Neuronal stem cell (in vitro differentiated cells): ENCODE measurements around the gene MANBA.

Experiments
- DNase-seq: peaks from one replicate; pipeline ENCODE4 v3.0.0-alpha.2; 2013; ENCODE audit warnings: low spot score
- H2AFZ ChIP-seq: one replicate; pipeline ENCODE4 v1.6.1; 2013; ENCODE audit warnings: mild to moderate bottlenecking, low read length, inconsistent platforms
- H2AK5ac ChIP-seq: 2 replicates; pipeline ENCODE4 v1.6.1; 2013; ENCODE audit warnings: low read depth, mild to moderate bottlenecking, inconsistent platforms, low read length, moderate library complexity, mixed read lengths
- H2BK120ac ChIP-seq: 2 replicates; pipeline ENCODE4 v1.6.1; 2013; ENCODE audit warnings: low read depth, mild to moderate bottlenecking, inconsistent platforms, low read length, moderate library complexity, mixed read lengths
- H2BK12ac ChIP-seq: one replicate; pipeline ENCODE4 v1.6.1; 2013; ENCODE audit warnings: low read length, inconsistent platforms
- H2BK15ac ChIP-seq: 2 replicates; pipeline ENCODE4 v1.6.1; 2013; ENCODE audit warnings: mild to moderate bottlenecking, low read length, inconsistent platforms, mixed read lengths
- H2BK5ac ChIP-seq: one replicate; pipeline ENCODE4 v1.6.1; 2013; ENCODE audit warnings: inconsistent platforms, mild to moderate bottlenecking, low read length, moderate library complexity
- H3K14ac ChIP-seq: one replicate; pipeline ENCODE4 v1.6.1; 2013; ENCODE audit warnings: low read length, inconsistent platforms
- H3K18ac ChIP-seq: 2 replicates; pipeline ENCODE4 v1.6.1; 2013; ENCODE audit warnings: low read length, inconsistent platforms
- H3K23ac ChIP-seq: 2 replicates; pipeline ENCODE4 v1.6.1; 2013; ENCODE audit warnings: low read depth, mild to moderate bottlenecking, mixed read lengths, low read length, inconsistent platforms; ENCODE audit not compliant: poor library complexity
- H3K27ac ChIP-seq: replicated peaks from 3 replicates; pipeline ENCODE4 v1.5.1; 2013; ENCODE audit warnings: low read length, inconsistent platforms
- H3K27me3 ChIP-seq, 3 experiments: 2 replicates each; pipeline ENCODE4 v1.6.1; 2013; ENCODE audit warnings: low read length in 3 of 3, mild to moderate bottlenecking in 2 of 3, inconsistent platforms in 1 of 3, low read depth in 1 of 3, mixed read lengths in 1 of 3, moderate library complexity in 1 of 3; ENCODE audit not compliant: control insufficient read depth in 3 of 3, insufficient read depth in 3 of 3
- H3K36me3 ChIP-seq, 2 donors: replicated peaks in 1 of 2; 2 replicates each; pipeline ENCODE4 v1.6.1; 2013; ENCODE audit warnings: low read length in 2 of 2; ENCODE audit not compliant: control insufficient read depth in 2 of 2, insufficient read depth in 2 of 2
- H3K4ac ChIP-seq: 2 replicates; pipeline ENCODE4 v1.6.1; 2013; ENCODE audit warnings: inconsistent platforms, mild to moderate bottlenecking, low read length, moderate library complexity
- H3K4me1 ChIP-seq, 2 donors: 1 replicate in 1 of 2; 2 replicates in 1 of 2; pipeline ENCODE4 v1.6.1; 2013; ENCODE audit warnings: low read length in 2 of 2, low read depth in 1 of 2; ENCODE audit not compliant: control insufficient read depth in 2 of 2, insufficient read depth in 1 of 2
- H3K4me2 ChIP-seq: one replicate; pipeline ENCODE4 v1.6.1; 2013; ENCODE audit warnings: mild to moderate bottlenecking, low read length, inconsistent platforms; ENCODE audit not compliant: insufficient read depth, poor library complexity, severe bottlenecking
- H3K4me3 ChIP-seq, 2 donors: 2 replicates each; pipeline ENCODE4 v1.5.1; 2013; ENCODE audit warnings: low read length in 2 of 2, mild to moderate bottlenecking in 2 of 2, inconsistent platforms in 1 of 2, moderate library complexity in 1 of 2
- H3K79me1 ChIP-seq: one replicate; pipeline ENCODE4 v1.6.1; 2013; ENCODE audit warnings: low read depth, mild to moderate bottlenecking, inconsistent platforms, low read length, moderate library complexity
- H3K9ac ChIP-seq: one replicate; pipeline ENCODE4 v1.6.1; 2013; ENCODE audit warnings: mild to moderate bottlenecking, low read depth, low read length, inconsistent platforms; ENCODE audit not compliant: poor library complexity
- H3K9me3 ChIP-seq, 2 donors: replicated peaks in 1 of 2; 2 replicates each; pipeline versions ENCODE3 to v1.6.1; 2013; ENCODE audit warnings: low read length in 2 of 2, mild to moderate bottlenecking in 2 of 2, inconsistent platforms in 1 of 2, low read depth in 1 of 2, mixed read lengths in 1 of 2, moderate library complexity in 1 of 2; ENCODE audit not compliant: control insufficient read depth in 2 of 2, insufficient read depth in 1 of 2
- H4K8ac ChIP-seq: one replicate; pipeline ENCODE4 v1.6.1; 2013; ENCODE audit warnings: low read depth, mild to moderate bottlenecking, inconsistent platforms, low read length, moderate library complexity
- H4K91ac ChIP-seq: one replicate; pipeline ENCODE4 v1.6.1; 2013; ENCODE audit warnings: low read length, low read depth, mild to moderate bottlenecking, inconsistent platforms; ENCODE audit not compliant: poor library complexity
- WGBS, 2 donors: extraction: QIAGEN DNeasy Blood & Tissue Kit; methylation state at CpG; one replicate each; pipeline ENCODE4 v1.1.7; 2013; ENCODE audit warnings: missing lambda C conversion rate in 2 of 2, mixed read lengths in 1 of 2; ENCODE audit not compliant: insufficient read length in 2 of 2, insufficient replicate concordance in 1 of 2; ENCODE audit errors: extremely low coverage in 2 of 2; 5-methylcytosine and 5-hydroxymethylcytosine counted together

Gene MANBA

DNA sequence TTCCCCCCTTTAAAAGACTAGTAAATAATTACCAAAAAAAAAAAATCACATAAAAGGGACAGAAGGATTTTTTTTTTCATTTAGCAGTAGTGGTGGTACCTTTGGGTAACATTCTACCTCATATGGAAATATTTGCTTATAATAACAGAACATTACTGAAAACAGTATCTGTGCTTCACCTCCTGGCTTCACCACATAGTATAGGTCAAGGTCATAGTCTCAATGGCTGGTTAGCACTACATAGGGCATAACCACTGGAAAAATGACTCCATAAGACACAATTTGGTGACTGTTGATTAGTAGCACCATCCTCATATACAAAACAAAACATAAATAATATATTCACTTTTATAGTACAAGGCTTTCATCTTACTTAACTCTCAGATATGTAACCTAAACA is 34.7 kb downstream of the MANBA start:
- Histone ChIP-seq H3K9me3 (peaks cover 3 to 12% of the 10 kb centered on the region in 2 donors), H3K23ac (no peak overlapping the region), H4K8ac (no peak overlapping the region), H2BK12ac (no peak overlapping the region), H2AK5ac (no peak overlapping the region), H3K4ac (no peak overlapping the region), H3K27ac (no peak overlapping the region), H3K27me3 (no peaks in the 10 kb centered on the region), H3K79me1 (peaks cover 6% of the 10 kb centered on the region), H2AFZ (no peak overlapping the region), H3K4me3 (no peak overlapping the region), H3K14ac (no peak overlapping the region), H4K91ac (no peak overlapping the region), H3K36me3 (peaks cover 0 to 18% of the 10 kb centered on the region in 2 donors), H3K4me2 (no peak overlapping the region), H2BK5ac (no peak overlapping the region), H3K18ac (no peak overlapping the region), H2BK15ac (no peak overlapping the region), H3K4me1 (no peaks in the 10 kb centered on the region), H2BK120ac (no peak overlapping the region), H3K9ac (no peak overlapping the region)
- DNase-seq: no peak

DNA sequence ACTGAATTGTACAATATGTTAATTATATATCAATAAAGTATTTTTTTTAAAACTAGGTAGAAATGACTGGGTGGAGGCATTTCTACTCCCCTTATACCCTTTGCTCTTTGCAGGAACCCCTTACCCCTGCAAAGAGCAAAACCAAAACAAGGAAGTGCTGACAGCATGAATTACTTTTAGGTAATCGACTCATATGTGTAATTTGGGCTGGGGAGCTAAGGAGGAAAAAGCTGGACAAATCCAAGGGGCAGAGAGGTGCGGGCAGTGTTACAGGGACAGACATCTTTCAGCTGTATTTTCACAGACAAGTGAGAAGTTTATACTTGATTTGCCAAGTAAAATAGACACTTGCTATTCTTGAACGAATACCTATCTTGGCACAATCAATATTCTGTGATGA is 35.5 kb downstream of the MANBA start:
- no peak overlapping the region for H2BK15ac ChIP-seq
- H3K14ac ChIP-seq: no peak overlapping the region
- H3K4me1 ChIP-seq: no peaks in the 10 kb centered on the region
- no peak overlapping the region for H3K4me3 ChIP-seq
- no peak overlapping the region for H3K23ac ChIP-seq
- H3K9ac ChIP-seq: no peak overlapping the region
- H3K79me1 ChIP-seq: peaks cover 4% of the 10 kb centered on the region
- H4K8ac ChIP-seq: no peak overlapping the region
- H2BK120ac ChIP-seq: no peak overlapping the region
- no peak overlapping the region for H2BK12ac ChIP-seq
- no peak overlapping the region for H2AK5ac ChIP-seq
- no peak overlapping the region for H2AFZ ChIP-seq
- no CpG with 5 or more reads among the region's 3 CpGs for WGBS, 2 donors
- no peak overlapping the region for H3K18ac ChIP-seq
- no peak overlapping the region for H2BK5ac ChIP-seq
- no peak overlapping the region for H3K27ac ChIP-seq
- H3K4me2 ChIP-seq: no peak overlapping the region
- no peak overlapping the region for H3K4ac ChIP-seq
- H3K36me3 ChIP-seq: peaks cover 0 to 19% of the 10 kb centered on the region in 2 donors
- no peak overlapping the region for H4K91ac ChIP-seq
- H3K27me3 ChIP-seq: no peaks in the 10 kb centered on the region
- H3K9me3 ChIP-seq: peaks cover under 1 to 7% of the 10 kb centered on the region in 2 donors
- DNase-seq: no peak

DNA sequence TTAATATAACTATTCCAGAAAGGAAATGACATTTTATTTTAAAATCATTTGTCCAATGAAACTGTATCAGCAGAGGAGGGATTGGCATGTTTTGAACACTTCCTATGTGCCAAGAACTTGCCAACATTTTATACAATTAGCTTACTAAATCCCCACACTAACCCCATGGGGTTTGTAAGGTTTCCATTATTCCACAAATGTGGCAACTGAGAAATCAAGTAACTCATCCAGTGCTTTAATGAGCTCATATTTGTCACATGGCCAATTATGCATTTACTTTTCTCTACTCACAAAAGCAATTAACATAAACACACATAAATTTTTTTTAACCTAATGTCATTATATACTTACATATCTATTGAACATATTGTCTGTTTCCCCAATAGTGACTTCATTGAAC is 37.3 kb downstream of the MANBA start:
- H2BK15ac ChIP-seq: no peak overlapping the region
- DNase-seq: no peak
- peaks cover 3 to 25% of the 10 kb centered on the region in 2 donors for H3K36me3 ChIP-seq

DNA sequence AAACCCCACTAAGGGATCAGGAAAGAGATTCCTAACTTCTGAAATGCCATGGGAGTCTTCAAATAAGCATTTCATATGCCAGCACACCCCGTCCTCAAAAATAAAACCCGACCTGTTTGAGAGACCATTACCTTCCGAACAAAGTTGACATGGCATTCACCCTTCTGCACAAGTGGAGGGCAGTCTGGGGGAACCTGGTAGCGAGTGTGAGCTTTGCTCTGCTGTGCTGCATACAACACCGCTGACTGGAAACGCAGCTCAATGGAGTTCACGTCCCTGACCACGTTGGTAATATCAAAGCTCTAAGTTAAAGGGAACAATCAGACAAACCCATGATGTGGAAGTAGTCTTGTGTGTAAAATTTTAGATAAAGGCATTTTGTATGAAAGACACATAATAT is 38.0 kb downstream of the MANBA start:
- no peak for DNase-seq
- H2BK12ac ChIP-seq: no peak overlapping the region
- H3K4me2 ChIP-seq: no peak overlapping the region
- no peak overlapping the region for H3K4me3 ChIP-seq
- no peak overlapping the region for H2AFZ ChIP-seq
- H3K9me3 ChIP-seq: peaks cover 2 to 6% of the 10 kb centered on the region in 2 donors
- H3K79me1 ChIP-seq: no peaks in the 10 kb centered on the region
- H2BK15ac ChIP-seq: no peak overlapping the region
- no peak overlapping the region for H4K8ac ChIP-seq
- no peak overlapping the region for H2BK5ac ChIP-seq
- no peak overlapping the region for H3K23ac ChIP-seq
- H3K36me3 ChIP-seq: peaks cover 3 to 25% of the 10 kb centered on the region in 2 donors
- H3K4ac ChIP-seq: no peak overlapping the region
- H3K27ac ChIP-seq: no peak overlapping the region
- no peaks in the 10 kb centered on the region for H3K27me3 ChIP-seq
- H3K9ac ChIP-seq: no peak overlapping the region
- no peak overlapping the region for H3K14ac ChIP-seq
- no peak overlapping the region for H3K18ac ChIP-seq
- no peak overlapping the region for H4K91ac ChIP-seq
- WGBS, 2 donors: no CpG with 5 or more reads among the region's 8 CpGs
- no peak overlapping the region for H2BK120ac ChIP-seq
- no peak overlapping the region for H2AK5ac ChIP-seq
- no peaks in the 10 kb centered on the region for H3K4me1 ChIP-seq

More for the DNA sequence above, 37.3 kb downstream of the MANBA start:
- H3K4me1 ChIP-seq: no peaks in the 10 kb centered on the region
- no peak overlapping the region for H2BK12ac ChIP-seq
- no peak overlapping the region for H2BK5ac ChIP-seq
- H3K18ac ChIP-seq: no peak overlapping the region
- H3K27ac ChIP-seq: no peak overlapping the region
- H3K79me1 ChIP-seq: no peaks in the 10 kb centered on the region
- peaks cover 2 to 6% of the 10 kb centered on the region in 2 donors for H3K9me3 ChIP-seq
- H3K23ac ChIP-seq: no peak overlapping the region
- no peaks in the 10 kb centered on the region for H3K27me3 ChIP-seq
- H2AFZ ChIP-seq: no peak overlapping the region
- H4K8ac ChIP-seq: no peak overlapping the region
- no peak overlapping the region for H3K9ac ChIP-seq
- H3K4me2 ChIP-seq: no peak overlapping the region
- no peak overlapping the region for H2AK5ac ChIP-seq
- H3K14ac ChIP-seq: no peak overlapping the region
- H2BK120ac ChIP-seq: no peak overlapping the region
- no peak overlapping the region for H3K4ac ChIP-seq
- H3K4me3 ChIP-seq: no peak overlapping the region
- H4K91ac ChIP-seq: no peak overlapping the region
